LHCN-M2 (cell line): ENCODE data around the gene TRAK1. TPM values are rescaled to one million over a fixed set of nuclear protein-coding genes. Genes with fewer than 3 reads are reported as not detected.

Experiments used
- DNase-seq: peaks from one replicate; pipeline ENCODE4 v3.0.0-alpha.2; 2012; ENCODE audit warnings: low read depth
- total RNA-seq: library from RNA; depleted of rRNA; stranded (reverse); fragments of >200 nt; gene quantifications from 2 replicates; pipeline ENCODE4 v1.2.3, GENCODE V29; 2014

TRAK1 gene
- total RNA-seq, 1 experiment from 2014 or later: 20.7 TPM

GRCh38 chr3:42123824-42124658, 32.9 kb downstream of the TRAK1 start:
- no peak for DNase-seq

- no peak for DNase-seq
Observed at GRCh38 chr3:42127226-42127625, 36.1 kb downstream of the TRAK1 start.

- no peak for DNase-seq
Observed at GRCh38 chr3:42128526-42128925, 37.4 kb downstream of the TRAK1 start.

GRCh38 chr3:42129014-42129953, 38.1 kb downstream of the TRAK1 start:
- peak; percentile 9 for DNase-seq

GRCh38 chr3:42130007-42130328, 38.8 kb downstream of the TRAK1 start:
- DNase-seq: no peak

GRCh38 chr3:42130329-42131070, 39.3 kb downstream of the TRAK1 start:
- DNase-seq: no peak

GRCh38 chr3:42133500-42134298, 42.5 kb downstream of the TRAK1 start:
- no peak for DNase-seq

GRCh38 chr3:42134867-42135464, 43.8 kb downstream of the TRAK1 start:
- no peak for DNase-seq

GRCh38 chr3:42139621-42140453, 48.7 kb downstream of the TRAK1 start:
- no peak for DNase-seq

- DNase-seq: no peak
Observed at GRCh38 chr3:42140665-42141203, 49.6 kb downstream of the TRAK1 start.

GRCh38 chr3:42143440-42143839, 52.3 kb downstream of the TRAK1 start:
- no peak for DNase-seq

GRCh38 chr3:42144209-42144608, 53.1 kb downstream of the TRAK1 start:
- no peak for DNase-seq

- no peak for DNase-seq
Observed at GRCh38 chr3:42148086-42148848, 57.1 kb downstream of the TRAK1 start.

GRCh38 chr3:42148982-42149432, 57.9 kb downstream of the TRAK1 start:
- peak; percentile 73 for DNase-seq

GRCh38 chr3:42149532-42149931, 58.4 kb downstream of the TRAK1 start:
- DNase-seq: no peak

GRCh38 chr3:42149975-42150374, 58.8 kb downstream of the TRAK1 start:
- no peak for DNase-seq

- DNase-seq: no peak
Observed at GRCh38 chr3:42151596-42152168, 60.5 kb downstream of the TRAK1 start.

- no peak for DNase-seq
Observed at GRCh38 chr3:42152193-42152592, 61.0 kb downstream of the TRAK1 start.
